ENCODE data around the gene RTKN.

RTKN gene

GRCh38 chr2:74417763-74418162, 24.0 kb downstream of the RTKN start:
- Histone ChIP-seq H3K4me1 (ENCODE audit: control insufficient read depth, insufficient read depth, low read length) (no peaks in the 10 kb centered on the region), H3K36me3 (ENCODE audit: control insufficient read depth, insufficient read depth, low read length) (no peaks in the 10 kb centered on the region), H3K27me3 (ENCODE audit: control insufficient read depth, insufficient read depth, low read length) (peaks cover 8% of the 10 kb centered on the region), H3K9ac (ENCODE audit: low read depth, low read length) (no peak overlapping the region), H3K4me3 (ENCODE audit: low read depth, low read length) (no peak overlapping the region), H3K9me3 (ENCODE audit: control insufficient read depth, insufficient read depth, low read length) (no peaks in the 10 kb centered on the region)

DNA sequence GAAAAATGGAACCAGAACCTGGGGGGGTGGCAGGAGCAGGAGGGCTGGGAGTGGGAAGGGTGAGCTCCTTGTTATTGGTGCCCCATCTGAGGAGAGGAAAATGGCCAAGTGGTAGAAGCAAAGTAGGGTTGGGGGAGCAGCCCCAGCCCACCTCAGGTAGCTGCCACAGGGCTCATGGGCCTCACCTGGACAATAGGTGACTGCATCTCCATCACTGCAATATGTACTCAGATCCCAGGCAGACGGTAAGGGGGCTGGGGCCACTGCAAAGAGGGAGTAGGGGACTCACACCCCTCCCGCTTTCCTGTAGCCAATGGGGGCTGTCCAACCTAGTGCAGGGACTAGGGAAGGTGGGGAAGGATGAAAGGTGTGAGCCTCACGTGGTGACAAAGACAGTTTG, 24.5 kb downstream of the RTKN start:
- H3K4me1 ChIP-seq (ENCODE audit: control insufficient read depth, insufficient read depth, low read length): no peaks in the 10 kb centered on the region
- H3K36me3 ChIP-seq (ENCODE audit: control insufficient read depth, insufficient read depth, low read length): no peaks in the 10 kb centered on the region
- no peaks in the 10 kb centered on the region for H3K9me3 ChIP-seq (ENCODE audit: control insufficient read depth, insufficient read depth, low read length)

DNA sequence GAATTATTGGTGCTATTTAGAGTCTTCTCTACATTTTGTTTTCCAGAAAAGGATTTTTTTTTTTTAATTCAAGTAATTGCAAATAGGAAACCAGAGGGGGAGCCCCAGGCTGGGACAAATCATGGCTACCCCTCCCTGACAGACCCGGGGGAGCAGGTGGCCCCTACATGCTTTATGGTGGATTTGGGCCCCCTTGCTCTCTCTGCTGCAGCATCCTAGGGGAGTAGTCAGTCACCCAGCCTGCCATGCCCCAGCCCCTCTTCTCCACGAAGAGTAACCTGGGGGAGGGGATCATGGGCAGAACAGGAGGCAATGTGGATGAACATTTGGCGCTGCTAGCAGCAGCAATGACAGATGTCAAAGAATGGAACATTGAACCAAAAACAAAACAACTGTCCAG, 25.0 kb downstream of the RTKN start:
- Histone ChIP-seq H3K36me3 (ENCODE audit: control insufficient read depth, insufficient read depth, low read length) (no peaks in the 10 kb centered on the region), H3K4me3 (ENCODE audit: low read depth, low read length) (no peak overlapping the region), H3K27me3 (ENCODE audit: control insufficient read depth, insufficient read depth, low read length) (peaks cover 6% of the 10 kb centered on the region), H3K4me1 (ENCODE audit: control insufficient read depth, insufficient read depth, low read length) (no peaks in the 10 kb centered on the region), H3K9ac (ENCODE audit: low read depth, low read length) (no peak overlapping the region), H3K9me3 (ENCODE audit: control insufficient read depth, insufficient read depth, low read length) (no peaks in the 10 kb centered on the region)

More for the DNA sequence above, 24.5 kb downstream of the RTKN start:
- peaks cover 6% of the 10 kb centered on the region for H3K27me3 ChIP-seq (ENCODE audit: control insufficient read depth, insufficient read depth, low read length)
- H3K4me3 ChIP-seq (ENCODE audit: low read depth, low read length): no peak overlapping the region
- H3K9ac ChIP-seq (ENCODE audit: low read depth, low read length): no peak overlapping the region

DNA sequence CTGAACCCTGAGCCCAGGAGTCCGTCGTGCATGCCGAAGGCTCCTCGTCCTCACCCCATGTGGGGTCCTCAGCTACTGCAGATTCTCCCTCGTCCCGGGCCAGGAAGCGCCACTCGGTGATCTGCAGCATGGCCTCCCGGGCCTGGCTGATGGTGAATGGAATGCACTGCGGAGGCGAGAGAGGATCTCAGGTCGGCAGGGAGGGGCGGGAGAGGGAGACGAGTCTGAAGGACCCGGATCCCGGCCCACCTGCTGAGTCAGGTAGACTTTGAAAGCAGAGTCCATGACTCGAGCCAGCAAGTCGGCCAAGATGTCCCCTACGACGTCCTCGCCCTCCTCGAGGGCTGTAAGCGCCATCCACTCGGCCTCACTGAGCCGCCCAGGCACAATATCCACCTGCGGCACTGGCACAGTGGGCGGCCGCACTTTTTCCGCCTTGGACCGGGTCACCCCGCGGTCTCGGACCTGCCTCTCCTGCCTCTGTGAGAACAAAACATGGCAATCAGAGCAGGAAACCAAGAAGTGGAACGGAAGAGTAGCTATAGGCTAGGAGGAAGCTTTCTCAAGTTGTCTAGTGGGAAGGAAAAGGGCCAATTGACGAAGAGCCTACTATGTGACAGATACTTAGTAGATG, 25.9 kb downstream of the RTKN start:
- Histone ChIP-seq H3K27me3 (ENCODE audit: control insufficient read depth, insufficient read depth, low read length) (peaks cover 6% of the 10 kb centered on the region), H3K9me3 (ENCODE audit: control insufficient read depth, insufficient read depth, low read length) (no peaks in the 10 kb centered on the region), H3K9ac (ENCODE audit: low read depth, low read length) (no peak overlapping the region), H3K4me1 (ENCODE audit: control insufficient read depth, insufficient read depth, low read length) (no peaks in the 10 kb centered on the region), H3K4me3 (ENCODE audit: low read depth, low read length) (no peak overlapping the region), H3K36me3 (ENCODE audit: control insufficient read depth, insufficient read depth, low read length) (no peaks in the 10 kb centered on the region)

- Histone ChIP-seq H3K27me3 (ENCODE audit: control insufficient read depth, insufficient read depth, low read length) (peaks cover 2% of the 10 kb centered on the region), H3K4me1 (ENCODE audit: control insufficient read depth, insufficient read depth, low read length) (no peaks in the 10 kb centered on the region), H3K9me3 (ENCODE audit: control insufficient read depth, insufficient read depth, low read length) (no peaks in the 10 kb centered on the region)
These were observed 26.6 kb downstream of the RTKN start for GRCh38 chr2:74414881-74415761.

GRCh38 chr2:74414441-74414840, 27.3 kb downstream of the RTKN start:
- H3K36me3 ChIP-seq (ENCODE audit: control insufficient read depth, insufficient read depth, low read length): no peaks in the 10 kb centered on the region
- no peaks in the 10 kb centered on the region for H3K4me1 ChIP-seq (ENCODE audit: control insufficient read depth, insufficient read depth, low read length)
- no peak overlapping the region for H3K4me3 ChIP-seq (ENCODE audit: low read depth, low read length)
- no peak overlapping the region for H3K9ac ChIP-seq (ENCODE audit: low read depth, low read length)
- no peaks in the 10 kb centered on the region for H3K27me3 ChIP-seq (ENCODE audit: control insufficient read depth, insufficient read depth, low read length)
- no peaks in the 10 kb centered on the region for H3K9me3 ChIP-seq (ENCODE audit: control insufficient read depth, insufficient read depth, low read length)

More at GRCh38 chr2:74414881-74415761, 26.6 kb downstream of the RTKN start:
- Histone ChIP-seq H3K9ac (ENCODE audit: low read depth, low read length) (no peak overlapping the region), H3K36me3 (ENCODE audit: control insufficient read depth, insufficient read depth, low read length) (no peaks in the 10 kb centered on the region), H3K4me3 (ENCODE audit: low read depth, low read length) (no peak overlapping the region)

- Histone ChIP-seq H3K4me1 (ENCODE audit: control insufficient read depth, insufficient read depth, low read length) (no peaks in the 10 kb centered on the region), H3K27me3 (ENCODE audit: control insufficient read depth, insufficient read depth, low read length) (no peaks in the 10 kb centered on the region), H3K36me3 (ENCODE audit: control insufficient read depth, insufficient read depth, low read length) (no peaks in the 10 kb centered on the region), H3K9ac (ENCODE audit: low read depth, low read length) (no peak overlapping the region), H3K9me3 (ENCODE audit: control insufficient read depth, insufficient read depth, low read length) (no peaks in the 10 kb centered on the region), H3K4me3 (ENCODE audit: low read depth, low read length) (no peak overlapping the region)
These were observed 28.6 kb downstream of the RTKN start for GRCh38 chr2:74413001-74413698.

DNA sequence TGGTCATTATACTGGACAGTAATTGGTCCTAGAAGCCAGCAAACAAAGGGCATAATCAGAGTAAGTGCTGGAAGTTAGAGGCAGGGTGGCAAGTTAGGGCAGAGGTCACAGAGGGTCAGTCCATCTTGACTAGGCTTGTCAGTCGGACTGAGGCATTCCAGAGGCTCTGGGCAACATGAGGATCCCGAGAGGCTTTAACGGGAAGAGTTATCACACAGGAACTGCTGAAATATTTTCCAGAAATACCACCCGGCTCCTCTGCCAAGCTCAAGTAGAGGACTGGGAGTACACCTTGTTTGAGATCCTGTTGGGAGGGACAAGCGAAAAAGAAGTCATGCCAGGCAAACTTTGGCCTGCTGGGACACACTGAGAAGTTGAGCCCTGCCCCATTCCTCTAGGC, 34.1 kb downstream of the RTKN start:
- H3K36me3 ChIP-seq (ENCODE audit: control insufficient read depth, insufficient read depth, low read length): no peaks in the 10 kb centered on the region
- H3K9ac ChIP-seq (ENCODE audit: low read depth, low read length): no peak overlapping the region
- no peaks in the 10 kb centered on the region for H3K4me1 ChIP-seq (ENCODE audit: control insufficient read depth, insufficient read depth, low read length)
- no peak overlapping the region for H3K4me3 ChIP-seq (ENCODE audit: low read depth, low read length)
- no peaks in the 10 kb centered on the region for H3K9me3 ChIP-seq (ENCODE audit: control insufficient read depth, insufficient read depth, low read length)
- no peaks in the 10 kb centered on the region for H3K27me3 ChIP-seq (ENCODE audit: control insufficient read depth, insufficient read depth, low read length)

DNA sequence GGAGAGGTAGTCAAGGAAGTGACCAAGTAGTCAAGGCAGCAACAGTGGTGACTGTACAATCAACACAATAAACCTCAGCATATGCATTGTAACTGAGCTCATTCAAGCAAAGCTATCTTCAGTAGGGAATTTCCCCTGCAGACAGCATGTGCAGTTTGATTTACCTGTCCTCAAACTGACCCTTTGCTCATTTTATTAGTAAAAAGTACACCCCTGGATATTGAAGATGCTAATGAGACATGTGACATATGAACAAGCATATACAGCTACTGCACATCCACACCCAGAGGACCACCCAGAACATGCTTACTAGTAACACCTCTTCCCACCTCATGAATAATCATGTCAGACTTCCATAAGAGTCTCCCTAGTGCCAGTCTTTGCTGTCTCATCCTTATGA, 35.7 kb downstream of the RTKN start:
- H3K4me3 ChIP-seq (ENCODE audit: low read depth, low read length): no peak overlapping the region
- H3K27me3 ChIP-seq (ENCODE audit: control insufficient read depth, insufficient read depth, low read length): no peaks in the 10 kb centered on the region
- H3K9me3 ChIP-seq (ENCODE audit: control insufficient read depth, insufficient read depth, low read length): no peaks in the 10 kb centered on the region
- H3K4me1 ChIP-seq (ENCODE audit: control insufficient read depth, insufficient read depth, low read length): no peaks in the 10 kb centered on the region
- no peak overlapping the region for H3K9ac ChIP-seq (ENCODE audit: low read depth, low read length)
- H3K36me3 ChIP-seq (ENCODE audit: control insufficient read depth, insufficient read depth, low read length): no peaks in the 10 kb centered on the region

DNA sequence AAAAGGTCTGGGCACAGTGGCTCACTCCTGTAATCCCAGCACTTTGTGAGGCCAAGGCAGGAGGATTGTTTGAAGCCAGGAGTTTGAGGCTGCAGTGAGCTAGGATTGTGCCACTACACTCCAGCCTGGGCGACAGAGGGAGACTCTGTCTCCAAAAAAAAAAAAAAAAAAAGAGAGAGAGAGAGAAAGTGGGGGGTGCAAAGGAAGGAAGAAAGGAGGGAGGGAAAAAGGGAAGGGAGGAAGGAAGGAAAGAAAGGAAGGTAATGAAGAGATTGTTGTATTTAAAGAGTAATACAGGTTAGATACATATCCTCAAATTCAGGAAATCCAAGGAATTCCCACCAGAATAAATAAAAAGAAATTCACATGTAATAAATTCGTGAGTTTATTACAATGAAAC, 39.8 kb downstream of the RTKN start:
- Histone ChIP-seq H3K9ac (ENCODE audit: low read depth, low read length) (no peak overlapping the region), H3K36me3 (ENCODE audit: control insufficient read depth, insufficient read depth, low read length) (no peaks in the 10 kb centered on the region), H3K9me3 (ENCODE audit: control insufficient read depth, insufficient read depth, low read length) (no peaks in the 10 kb centered on the region), H3K27me3 (ENCODE audit: control insufficient read depth, insufficient read depth, low read length) (no peaks in the 10 kb centered on the region), H3K4me1 (ENCODE audit: control insufficient read depth, insufficient read depth, low read length) (peaks cover 3% of the 10 kb centered on the region), H3K4me3 (ENCODE audit: low read depth, low read length) (no peak overlapping the region)

- no peak overlapping the region for H3K9ac ChIP-seq (ENCODE audit: low read depth, low read length)
- H3K27me3 ChIP-seq (ENCODE audit: control insufficient read depth, insufficient read depth, low read length): no peaks in the 10 kb centered on the region
- H3K4me1 ChIP-seq (ENCODE audit: control insufficient read depth, insufficient read depth, low read length): peaks cover 3% of the 10 kb centered on the region
- H3K4me3 ChIP-seq (ENCODE audit: low read depth, low read length): no peak overlapping the region
- H3K9me3 ChIP-seq (ENCODE audit: control insufficient read depth, insufficient read depth, low read length): no peaks in the 10 kb centered on the region
- no peaks in the 10 kb centered on the region for H3K36me3 ChIP-seq (ENCODE audit: control insufficient read depth, insufficient read depth, low read length)
These were observed 42.0 kb downstream of the RTKN start for GRCh38 chr2:74399785-74400184.

All from iPS-15b (cell line).